Endothelial cell of umbilical vein (primary cell): ENCODE results near the gene GPR101. TPM values are rescaled to one million over a fixed set of nuclear protein-coding genes. Genes with fewer than 3 reads are reported as not detected.

Source experiments
- BruUV-seq: library from RNA; stranded (reverse); fragments of 400-500 nt; replicated peaks from 2 replicates; lab custom pipeline; 2021; lab: Mats Ljungman, UMichigan
- CTCF ChIA-PET: fragments of 300-600, 350-600 bp; sonication (Branson Sonifier 250); formaldehyde crosslinking; loops from one replicate; lab custom pipeline; 2021; ENCODE audit warnings: antibody characterized with exemption, inconsistent platforms; lab: Charles Lee
- POLR2A ChIA-PET: fragments of 300-600, 350-600 bp; sonication (Branson Sonifier 250); formaldehyde crosslinking; loops from one replicate; lab custom pipeline; 2021; ENCODE audit warnings: antibody characterized with exemption, inconsistent platforms; lab: Charles Lee
- DNase-seq: peaks from one replicate; pipeline ENCODE4 v3.0.0-alpha.2; 2011; ENCODE audit warnings: low read depth, low spot score
- FAIRE-seq: peaks from 2 replicates; lab custom pipeline; 2011; peaks lifted over from hg19 to GRCh38; lab: Jason Lieb, UNC
- H2AFZ ChIP-seq: 2 replicates; pipeline ENCODE4 v1.6.0; 2012; ENCODE audit warnings: low read depth, low read length, control low read depth, inconsistent platforms
- H3K27ac ChIP-seq: 2 replicates; pipeline ENCODE4 v1.5.1; 2011; ENCODE audit warnings: low read depth, mild to moderate bottlenecking, control low read depth, low read length, moderate library complexity; ENCODE audit not compliant: insufficient read depth
- H3K27me3 ChIP-seq, 2 experiments: 2 replicates each; pipeline versions ENCODE4 v1.6.0 to v1.6.1; 2011; ENCODE audit warnings: low read length in 2 of 2, mixed read lengths in 1 of 2; ENCODE audit not compliant: control insufficient read depth in 2 of 2, insufficient read depth in 2 of 2
- H3K36me3 ChIP-seq, 2 experiments: 2 replicates in 1 of 2; 3 replicates in 1 of 2; pipeline ENCODE4 v1.5.1; 2011; ENCODE audit warnings: low read length in 2 of 2, mild to moderate bottlenecking in 1 of 2, moderate library complexity in 1 of 2; ENCODE audit not compliant: control insufficient read depth in 2 of 2, insufficient read depth in 2 of 2; ENCODE audit errors: extremely low read depth in 1 of 2
- H3K4me1 ChIP-seq: 3 replicates; pipeline ENCODE4 v1.5.1; 2011; ENCODE audit warnings: mild to moderate bottlenecking, low read length; ENCODE audit not compliant: control insufficient read depth, insufficient read depth; ENCODE audit errors: extremely low read depth
- H3K4me2 ChIP-seq: 2 replicates; pipeline ENCODE4 v1.6.1; 2011; ENCODE audit warnings: low read length, control low read depth, mixed read lengths; ENCODE audit not compliant: insufficient read depth
- H3K4me3 ChIP-seq, 3 experiments: fragments of 200-600 bp in 1 of 3; sonication (generic), shearing (Covaris generic) in 1 of 3; replicated peaks in 1 of 3; 2 replicates each; pipeline ENCODE4 v1.5.1; 2011 to 2016; ENCODE audit warnings: control low read depth in 3 of 3, low read length in 3 of 3, mild to moderate bottlenecking in 2 of 3, inconsistent platforms in 1 of 3, low read depth in 1 of 3, moderate library complexity in 1 of 3; ENCODE audit not compliant: insufficient read depth in 1 of 3
- H3K79me2 ChIP-seq: 2 replicates; pipeline ENCODE4 v1.6.0; 2012; ENCODE audit warnings: low read length, inconsistent platforms; ENCODE audit not compliant: control insufficient read depth, insufficient read depth
- H3K9ac ChIP-seq: replicated peaks from 2 replicates; pipeline ENCODE3; 2011; ENCODE audit warnings: low read length, control low read depth; ENCODE audit not compliant: insufficient read depth; ENCODE audit errors: extremely low read depth
- H3K9me1 ChIP-seq: replicated peaks from 3 replicates; pipeline ENCODE4 v1.6.0; 2011; ENCODE audit warnings: mild to moderate bottlenecking, low read length; ENCODE audit not compliant: control insufficient read depth, insufficient read depth; ENCODE audit errors: extremely low read depth
- H3K9me3 ChIP-seq: replicated peaks from 2 replicates; pipeline ENCODE4 v1.5.1; 2012; ENCODE audit warnings: low read length, inconsistent platforms; ENCODE audit not compliant: control insufficient read depth, insufficient read depth
- H4K20me1 ChIP-seq: replicated peaks from 2 replicates; pipeline ENCODE3; 2011; ENCODE audit warnings: mild to moderate bottlenecking, low read length; ENCODE audit not compliant: control insufficient read depth, insufficient read depth; ENCODE audit errors: extremely low read depth
- EZH2 ChIP-seq: IDR thresholded peaks from 2 replicates; pipeline ENCODE4 v1.6.1; 2012; ENCODE audit warnings: borderline replicate concordance, low read depth, mild to moderate bottlenecking, moderate library complexity, low read length, inconsistent platforms; ENCODE audit not compliant: severe bottlenecking
- FOS ChIP-seq: IDR thresholded peaks from 2 replicates; pipeline ENCODE4 v1.6.1; 2011; ENCODE audit warnings: mild to moderate bottlenecking, low read length, moderate library complexity, borderline replicate concordance; ENCODE audit not compliant: insufficient read depth
- GATA2 ChIP-seq: IDR thresholded peaks from 2 replicates; pipeline ENCODE4 v1.7.0; 2011; ENCODE audit warnings: low read depth, mild to moderate bottlenecking, moderate library complexity, mixed read lengths, low read length; ENCODE audit not compliant: insufficient read length, insufficient read depth
- JUN ChIP-seq: IDR thresholded peaks from 2 replicates; pipeline ENCODE4 v1.6.1; 2011; ENCODE audit warnings: borderline replicate concordance, low read depth; ENCODE audit not compliant: insufficient read length, insufficient read depth
- MYC ChIP-seq: IDR thresholded peaks from one replicate; pipeline ENCODE4 v1.6.1; 2011; ENCODE audit warnings: mild to moderate bottlenecking, low read depth, low read length
- POLR2A ChIP-seq: IDR thresholded peaks from 2 replicates; pipeline ENCODE4 v1.6.1; 2012; ENCODE audit warnings: low read depth, mild to moderate bottlenecking, control low read depth, low read length
- POLR2AphosphoS5 ChIP-seq: IDR thresholded peaks from 2 replicates; pipeline ENCODE4 v1.6.1; 2012; ENCODE audit warnings: low read depth, mild to moderate bottlenecking, control low read depth, low read length, moderate library complexity; ENCODE audit not compliant: insufficient read depth
- dilution Hi-C: fragments of 300-500 bp; cut with MboI; formaldehyde crosslinking; loops from one replicate; pipeline ENCODE4 v1.15.0; 2019; ENCODE audit warnings: low sequenced_read_pairs; ENCODE audit not compliant: extremely low pct_ligation_motif_present
- intact Hi-C: fragments of 100-400 bp; cut with micrococcal nuclease; formaldehyde crosslinking; loops from one replicate; pipeline ENCODE4 v1.10.0; 2022
- polyA plus RNA-seq, 4 experiments: library from polyadenylated mRNA; depleted of rRNA in 3 of 4; stranded (reverse) in 3 of 4; unstranded in 1 of 4; fragments of >200 nt; gene quantifications; 2 replicates each; pipeline versions ENCODE4 v1.2.1 to v1.2.3, GENCODE V29; 2011 to 2012; ENCODE audit warnings: missing spikeins in 1 of 4
- total RNA-seq: library from RNA; stranded (reverse); gene quantifications from 2 replicates; pipeline ENCODE4 v1.2.3, GENCODE V29; 2021
- TF ChIP-seq, protein P1 (sequence below): IDR thresholded peaks from 2 replicates; pipeline ENCODE4 v1.6.1; 2011; ENCODE audit not compliant: insufficient read depth, insufficient read length
- TF ChIP-seq, protein P2 (sequence below), 2 donors: IDR thresholded peaks; 1 replicate in 1 of 2; 2 replicates in 1 of 2; pipeline ENCODE4 v1.5.1; 2011; ENCODE audit warnings: low read length in 2 of 2, mild to moderate bottlenecking in 2 of 2, moderate library complexity in 2 of 2, control low read depth in 1 of 2, inconsistent platforms in 1 of 2, low read depth in 1 of 2; ENCODE audit not compliant: insufficient read depth in 1 of 2; ENCODE audit errors: extremely low read depth in 1 of 2

The GPR101 gene
- total and polyA plus RNA-seq, 2 donors (not counting 3 experiments of a cell fraction or from before 2014, with no cell fraction given), result not detected

DNA sequence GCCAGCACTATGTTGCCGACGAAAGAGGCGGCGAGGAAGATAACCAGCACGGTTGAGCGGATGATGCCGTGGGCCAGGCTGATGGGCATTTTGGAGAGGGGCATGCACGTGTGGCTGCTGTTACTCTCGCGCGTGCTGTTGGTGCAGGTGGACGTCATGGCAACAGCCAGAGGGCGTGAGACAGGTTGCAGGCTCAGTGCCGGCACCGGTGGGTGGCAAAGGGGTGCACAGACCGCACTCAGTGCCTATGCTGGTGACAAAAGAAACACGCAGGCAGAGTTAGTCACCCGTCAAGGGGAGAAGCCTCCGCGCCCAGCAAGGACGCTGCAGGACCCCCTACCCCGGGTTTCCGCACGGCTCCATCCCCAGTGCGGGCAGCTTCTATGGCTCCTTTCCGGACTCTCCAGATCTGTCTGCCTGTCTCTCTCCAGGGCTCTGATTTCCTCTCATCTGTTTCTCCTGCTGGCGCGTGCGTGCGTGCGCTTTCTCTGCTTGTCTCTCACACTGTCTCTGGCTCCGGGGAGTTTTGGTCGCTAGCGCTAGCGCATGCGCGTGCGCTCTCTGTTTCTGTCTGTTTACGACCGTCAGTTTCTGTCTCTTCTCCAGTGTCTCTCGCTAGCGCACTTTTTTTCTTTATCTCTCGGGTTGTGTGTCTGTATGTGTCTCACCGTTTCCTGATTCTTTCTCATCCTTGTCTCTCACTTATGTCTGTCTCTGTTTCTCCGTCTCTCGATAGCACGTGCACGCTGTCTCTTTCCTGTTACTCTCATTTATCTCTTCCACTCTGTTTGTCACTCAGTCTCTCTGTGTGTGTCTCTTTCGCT is 2.1 kb downstream of the GPR101 start:
- no TSS peak for BruUV-seq
- Histone ChIP-seq H3K36me3 (no peaks in the 10 kb centered on the region), H4K20me1 (no peaks in the 10 kb centered on the region), H3K27me3 (peaks cover 32 to 42% of the 10 kb centered on the region in 2 experiments), H3K4me1 (peaks cover 5% of the 10 kb centered on the region), H3K9ac (no peak overlapping the region), H3K4me2 (peak overlapping the region; percentile 26), H2AFZ (peak overlapping the region; percentile 3), H3K79me2 (no peaks in the 10 kb centered on the region), H3K27ac (no peak overlapping the region), H3K9me3 (no peaks in the 10 kb centered on the region), H3K9me1 (no peaks in the 10 kb centered on the region), H3K4me3 (peak overlapping the region in 2 of 3 experiments; percentile 14 to 26)
- intact Hi-C loops (no loop called here), dilution Hi-C loops (no loop called here)
- ChIA-PET POLR2A (no interaction called here), CTCF (no interaction called here)
- DNase-seq (peak; percentile 7), FAIRE-seq (peak; percentile 73)
- no peak for TF ChIP-seq GATA2
- no peak for TF ChIP-seq JUN
- no peak for TF ChIP-seq FOS
- TF ChIP-seq, protein P1, sequence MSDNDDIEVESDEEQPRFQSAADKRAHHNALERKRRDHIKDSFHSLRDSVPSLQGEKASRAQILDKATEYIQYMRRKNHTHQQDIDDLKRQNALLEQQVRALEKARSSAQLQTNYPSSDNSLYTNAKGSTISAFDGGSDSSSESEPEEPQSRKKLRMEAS, result no peak
- no peak for TF ChIP-seq POLR2AphosphoS5
- no peak for TF ChIP-seq POLR2A
- TF ChIP-seq, protein P2, sequence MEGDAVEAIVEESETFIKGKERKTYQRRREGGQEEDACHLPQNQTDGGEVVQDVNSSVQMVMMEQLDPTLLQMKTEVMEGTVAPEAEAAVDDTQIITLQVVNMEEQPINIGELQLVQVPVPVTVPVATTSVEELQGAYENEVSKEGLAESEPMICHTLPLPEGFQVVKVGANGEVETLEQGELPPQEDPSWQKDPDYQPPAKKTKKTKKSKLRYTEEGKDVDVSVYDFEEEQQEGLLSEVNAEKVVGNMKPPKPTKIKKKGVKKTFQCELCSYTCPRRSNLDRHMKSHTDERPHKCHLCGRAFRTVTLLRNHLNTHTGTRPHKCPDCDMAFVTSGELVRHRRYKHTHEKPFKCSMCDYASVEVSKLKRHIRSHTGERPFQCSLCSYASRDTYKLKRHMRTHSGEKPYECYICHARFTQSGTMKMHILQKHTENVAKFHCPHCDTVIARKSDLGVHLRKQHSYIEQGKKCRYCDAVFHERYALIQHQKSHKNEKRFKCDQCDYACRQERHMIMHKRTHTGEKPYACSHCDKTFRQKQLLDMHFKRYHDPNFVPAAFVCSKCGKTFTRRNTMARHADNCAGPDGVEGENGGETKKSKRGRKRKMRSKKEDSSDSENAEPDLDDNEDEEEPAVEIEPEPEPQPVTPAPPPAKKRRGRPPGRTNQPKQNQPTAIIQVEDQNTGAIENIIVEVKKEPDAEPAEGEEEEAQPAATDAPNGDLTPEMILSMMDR (IDR thresholded peaks at IDR 0.05; ENCODE audit: extremely low read depth in 1 of 2, insufficient read depth in 1 of 2, low read depth in 1 of 2, low read length in 2 of 2), result no peak
- no peak for TF ChIP-seq MYC
- no peak for TF ChIP-seq EZH2
